Cardiac fibroblast (primary cell): Measurements from ENCODE around the gene DIRAS2.
"Not testable (repeated sequence)": the region's sequence is repeated elsewhere in the genome, so short reads cannot be mapped to it uniquely, and the experiment has no call there.

Experiments
- DNase-seq, 2 donors: peaks; one replicate each; pipeline versions ENCODE4 v3.0.0 to v3.0.0-alpha.2; 2010; ENCODE audit warnings: low read depth in 2 of 2
- H3K4me3 ChIP-seq, 2 donors: replicated peaks in 1 of 2; 1 replicate in 1 of 2; 2 replicates in 1 of 2; pipeline ENCODE4 v1.5.1; 2011; ENCODE audit warnings: low read depth in 2 of 2, low read length in 2 of 2, mild to moderate bottlenecking in 2 of 2, moderate library complexity in 1 of 2
- CTCF ChIP-seq: IDR thresholded peaks from one replicate; pipeline ENCODE4 v1.5.1; 2011; ENCODE audit warnings: low read depth, mild to moderate bottlenecking, low read length, inconsistent platforms

Gene DIRAS2

GRCh38 chr9:90658783-90659182 lies 16.2 kb upstream of the DIRAS2 start:
- DNase-seq, result no peak
- H3K4me3 ChIP-seq, result no peak overlapping the region
- TF ChIP-seq CTCF, result no peak

GRCh38 chr9:90658181-90658580 lies 15.6 kb upstream of the DIRAS2 start:
- DNase-seq, result no peak
- H3K4me3 ChIP-seq, result no peak overlapping the region
- TF ChIP-seq CTCF, result no peak

GRCh38 chr9:90656876-90657275 lies 14.3 kb upstream of the DIRAS2 start:
- H3K4me3 ChIP-seq, DNase-seq: not testable (repeated sequence)

GRCh38 chr9:90651246-90651645 lies 8.6 kb upstream of the DIRAS2 start:
- no peak overlapping the region for H3K4me3 ChIP-seq
- no peak for TF ChIP-seq CTCF
- no peak for DNase-seq

- no peak overlapping the region for H3K4me3 ChIP-seq
- DNase-seq, result no peak
- TF ChIP-seq CTCF, result no peak
These were observed 5.2 kb upstream of the DIRAS2 start for GRCh38 chr9:90647843-90648242.

- no peak for TF ChIP-seq CTCF
- no peak for DNase-seq
- H3K4me3 ChIP-seq, result no peak overlapping the region
These were observed 3.1 kb upstream of the DIRAS2 start for GRCh38 chr9:90645721-90646120.

GRCh38 chr9:90641884-90642487 lies 638 bp downstream of the DIRAS2 start:
- no peak for DNase-seq
- no peak for TF ChIP-seq CTCF
- peak overlapping the region in 1 of 2 donors; percentile 31 for H3K4me3 ChIP-seq
